GM21786 (cell line): Measurements from ENCODE around the gene LRG1.

Experiments used
- ATAC-seq: cut with Tn5 transposase; IDR thresholded peaks from one replicate; pipeline ENCODE4 v1.9.1; 2021; ENCODE audit not compliant: unreplicated experiment

LRG1 gene

GRCh38 chr19:4512070-4512469, 27.8 kb downstream of the LRG1 start:
- ATAC-seq: no peak

DNA sequence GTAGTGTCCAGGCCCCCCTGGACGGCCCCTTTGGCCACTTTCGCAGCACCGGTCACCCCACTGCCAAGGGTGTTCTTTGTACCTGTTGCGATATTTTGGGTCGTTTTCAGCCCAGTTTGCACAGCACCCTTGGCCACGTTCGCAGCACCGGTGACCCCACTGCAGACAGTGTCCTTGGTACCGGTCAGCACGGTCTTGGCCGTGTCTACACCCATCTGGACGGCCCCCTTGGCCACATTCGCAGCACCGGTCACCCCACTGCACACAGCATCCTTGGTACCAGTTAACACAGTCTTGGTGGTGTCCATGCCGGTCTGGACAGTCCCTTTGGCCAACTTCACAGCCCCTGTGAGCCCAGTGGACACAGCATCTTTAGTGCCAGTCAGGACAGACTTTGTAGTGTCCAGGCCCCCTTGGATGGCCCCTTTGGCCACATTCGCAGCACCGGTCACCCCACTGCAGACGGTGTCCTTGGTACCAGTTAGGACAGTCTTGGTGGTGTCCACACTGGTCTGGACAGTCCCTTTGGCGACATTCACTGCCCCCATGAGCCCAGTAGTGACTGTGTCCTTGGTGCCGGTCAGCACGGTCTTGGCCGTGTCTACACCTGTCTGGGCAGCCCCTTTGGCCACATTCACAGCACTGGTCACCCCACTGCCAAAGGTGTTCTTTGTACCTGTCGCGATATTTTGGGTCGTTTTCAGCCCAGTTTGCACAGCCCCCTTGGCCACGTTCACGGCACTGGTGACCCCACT, 28.4 kb downstream of the LRG1 start:
- ATAC-seq: no peak

- no peak for ATAC-seq
These were observed 29.2 kb downstream of the LRG1 start for GRCh38 chr19:4510435-4511255.

GRCh38 chr19:4508698-4509097, 31.1 kb downstream of the LRG1 start:
- ATAC-seq: no peak

DNA sequence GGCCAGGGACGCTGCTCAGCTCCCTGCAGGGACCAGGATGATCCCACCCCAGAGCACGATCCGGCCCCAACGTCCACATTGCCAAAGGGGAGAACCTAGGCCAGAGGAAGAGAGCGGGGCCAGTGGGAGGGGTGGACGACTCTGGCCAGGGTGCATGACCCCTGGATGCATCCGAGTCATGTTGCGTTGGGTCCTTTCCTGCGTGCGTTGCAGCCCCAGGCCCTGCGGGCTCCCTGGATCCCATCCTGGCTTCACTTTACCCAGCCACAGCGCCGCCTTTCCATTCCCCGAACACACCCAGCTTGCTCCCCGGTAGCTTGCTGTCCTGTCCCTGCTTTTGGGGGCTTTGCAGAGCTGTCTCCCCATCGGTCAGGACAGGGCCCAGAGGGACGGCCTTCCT, 32.0 kb downstream of the LRG1 start:
- ATAC-seq: no peak

- ATAC-seq: no peak
These were observed 32.7 kb downstream of the LRG1 start for GRCh38 chr19:4507150-4507452.

DNA sequence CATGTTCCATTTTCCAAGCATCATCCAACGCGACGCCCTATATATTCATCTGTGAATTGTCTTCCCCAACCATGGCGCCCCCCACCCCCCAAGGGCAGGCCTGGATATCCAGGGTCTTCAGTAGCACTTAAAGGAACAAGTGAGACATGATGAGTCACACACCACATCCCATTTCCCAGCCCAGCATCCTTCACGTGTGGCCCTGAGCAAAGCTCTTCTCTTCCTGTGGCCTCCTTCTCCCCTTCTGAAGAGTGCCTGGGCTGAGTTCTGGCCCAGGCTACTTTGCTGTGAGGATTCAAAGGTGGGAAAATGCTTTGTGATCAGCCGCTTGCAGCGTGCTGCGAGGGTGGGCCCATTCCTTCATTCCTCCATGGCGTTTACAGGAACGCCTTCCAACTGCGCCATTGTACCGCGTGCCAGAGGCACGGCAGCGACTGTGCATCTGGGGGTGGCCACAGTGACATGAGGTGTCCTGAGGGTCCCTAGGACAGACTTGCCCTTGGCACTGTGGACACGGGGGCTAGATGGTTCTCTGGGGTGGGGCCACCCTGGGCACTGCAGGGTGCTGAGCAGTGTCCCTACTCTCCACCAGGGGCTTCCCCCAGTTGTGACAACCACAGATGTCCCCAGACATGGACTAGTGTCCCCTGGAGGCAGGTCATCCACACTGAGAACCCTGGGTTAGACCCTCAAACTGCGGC, 33.2 kb downstream of the LRG1 start:
- no peak for ATAC-seq

GRCh38 chr19:4505570-4506448, 34.0 kb downstream of the LRG1 start:
- ATAC-seq: no peak

DNA sequence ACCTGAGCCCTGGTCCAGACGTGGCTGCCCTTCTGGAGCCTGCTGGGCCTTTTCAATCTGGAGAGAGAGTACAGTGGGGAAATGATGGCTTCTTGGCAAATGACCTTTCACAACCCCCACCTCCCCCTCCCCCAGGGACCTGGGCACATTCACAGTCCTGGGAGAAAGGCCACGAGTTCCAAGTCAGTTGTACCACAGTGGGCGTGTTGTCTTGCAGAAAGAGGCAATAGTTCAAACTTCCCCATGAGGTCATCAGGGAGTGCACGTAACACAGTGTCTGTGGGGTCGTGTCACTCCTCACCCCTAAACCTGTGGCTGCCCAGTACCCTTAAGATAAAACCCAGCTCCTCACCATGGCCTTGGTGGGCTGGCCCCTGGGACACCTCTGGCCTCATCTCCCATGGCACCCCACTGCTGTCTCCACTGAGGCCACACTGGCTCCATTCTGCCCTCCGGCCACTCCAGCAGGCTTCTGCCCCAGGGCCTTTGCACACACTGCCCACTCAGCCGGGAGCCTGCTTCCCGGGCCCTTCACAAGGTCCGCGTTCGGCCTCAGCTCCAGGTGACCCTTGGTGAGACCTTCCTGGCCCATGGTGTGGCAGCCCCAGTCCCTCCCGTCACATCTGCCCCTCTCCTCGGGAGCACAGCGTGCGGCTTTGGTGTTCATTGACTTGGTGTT, 34.8 kb downstream of the LRG1 start:
- no peak for ATAC-seq

GRCh38 chr19:4504297-4504701, 35.5 kb downstream of the LRG1 start:
- ATAC-seq: no peak

DNA sequence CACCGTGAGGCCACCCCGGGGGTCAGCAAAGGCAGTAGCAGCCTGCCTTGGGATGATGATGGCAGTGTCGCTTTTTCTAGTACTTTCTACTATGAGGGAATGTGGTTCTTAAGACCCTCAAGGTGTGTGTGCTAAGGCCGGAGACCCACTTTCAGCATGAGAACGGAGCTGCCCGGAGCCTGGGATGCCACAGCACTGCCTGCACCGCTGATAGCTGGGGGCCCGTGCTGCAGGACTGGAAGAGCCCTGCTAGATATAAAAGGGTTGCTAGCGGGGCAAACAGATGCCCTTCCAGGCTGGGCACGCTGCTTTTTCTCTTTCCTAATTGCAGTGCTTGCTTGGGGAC, 36.0 kb downstream of the LRG1 start:
- no peak for ATAC-seq

DNA sequence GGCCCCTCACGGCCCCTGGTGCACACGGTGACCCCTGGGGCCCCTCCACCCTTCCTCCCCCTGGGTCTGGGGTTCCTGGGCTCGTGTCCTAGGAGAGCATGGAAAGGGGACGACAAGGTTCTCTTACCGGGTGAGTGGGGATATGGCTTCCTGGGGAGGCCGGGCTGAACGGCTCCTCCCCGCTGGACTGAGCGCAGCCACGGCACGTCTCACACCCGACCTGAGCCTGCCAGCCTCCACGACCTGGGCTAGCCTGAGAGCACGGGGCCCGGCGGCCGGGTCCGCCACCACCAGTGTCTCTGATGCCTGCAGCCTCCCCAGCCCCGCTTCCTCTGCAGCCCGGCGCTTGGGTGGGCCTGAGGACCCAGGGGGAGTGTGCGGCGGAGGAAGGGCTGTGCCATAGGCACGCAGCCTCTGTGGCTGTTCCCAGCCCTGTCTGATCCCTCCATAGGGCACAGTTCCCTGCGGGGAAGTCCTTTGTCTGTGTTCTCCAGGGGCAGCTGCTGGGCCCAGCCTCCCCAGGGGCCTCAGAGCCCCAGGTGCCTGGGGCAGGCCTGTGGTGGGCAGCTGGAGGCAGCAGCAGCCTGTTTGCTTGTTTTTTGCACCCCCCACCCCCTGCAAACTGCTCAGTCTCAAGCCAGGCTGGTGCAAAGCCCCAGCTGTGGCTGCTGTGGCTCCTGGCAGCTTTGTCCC, 36.6 kb downstream of the LRG1 start:
- no peak for ATAC-seq

GRCh38 chr19:4502282-4503131, 37.3 kb downstream of the LRG1 start:
- ATAC-seq: no peak

DNA sequence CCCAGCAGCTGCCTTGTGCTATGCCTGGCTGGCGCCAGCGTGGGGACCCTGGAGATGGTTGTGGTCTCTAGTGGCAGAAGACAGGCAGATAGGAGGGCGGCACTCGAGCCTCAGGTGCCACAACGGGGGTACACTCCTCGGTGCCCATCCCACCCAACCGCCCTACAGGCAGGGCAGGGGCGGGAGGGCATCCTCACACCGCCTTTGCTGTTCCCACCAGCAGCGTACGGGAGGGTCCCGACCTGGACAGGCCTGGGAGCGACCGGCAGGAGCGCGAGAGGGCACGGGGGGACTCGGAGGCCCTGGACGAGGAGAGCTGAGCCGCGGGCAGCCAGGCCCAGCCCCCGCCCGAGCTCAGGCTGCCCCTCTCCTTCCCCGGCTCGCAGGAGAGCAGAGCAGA, 38.1 kb downstream of the LRG1 start:
- ATAC-seq: no peak

- ATAC-seq: no peak
These were observed 38.8 kb downstream of the LRG1 start for GRCh38 chr19:4500841-4501591.

DNA sequence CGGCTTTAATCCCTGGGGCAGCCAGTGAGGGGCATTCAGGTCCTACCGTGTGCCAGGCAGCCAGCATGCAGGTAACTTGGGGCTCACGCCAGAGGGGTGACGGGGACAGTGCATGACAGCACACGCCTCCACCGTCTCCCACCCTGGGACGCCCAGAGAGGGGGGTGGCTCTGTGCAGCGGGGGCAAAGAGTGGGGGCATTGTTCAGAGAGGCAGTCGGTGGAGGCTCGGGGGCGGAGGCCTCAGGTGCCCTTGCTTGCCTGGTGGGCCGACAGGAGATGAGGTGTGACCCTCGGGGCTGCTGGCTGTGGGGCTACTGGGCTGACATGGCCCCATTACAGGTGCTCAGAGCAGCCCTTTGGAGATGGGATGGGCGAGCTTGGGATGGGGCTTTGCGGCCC, 40.0 kb downstream of the LRG1 start:
- no peak for ATAC-seq

DNA sequence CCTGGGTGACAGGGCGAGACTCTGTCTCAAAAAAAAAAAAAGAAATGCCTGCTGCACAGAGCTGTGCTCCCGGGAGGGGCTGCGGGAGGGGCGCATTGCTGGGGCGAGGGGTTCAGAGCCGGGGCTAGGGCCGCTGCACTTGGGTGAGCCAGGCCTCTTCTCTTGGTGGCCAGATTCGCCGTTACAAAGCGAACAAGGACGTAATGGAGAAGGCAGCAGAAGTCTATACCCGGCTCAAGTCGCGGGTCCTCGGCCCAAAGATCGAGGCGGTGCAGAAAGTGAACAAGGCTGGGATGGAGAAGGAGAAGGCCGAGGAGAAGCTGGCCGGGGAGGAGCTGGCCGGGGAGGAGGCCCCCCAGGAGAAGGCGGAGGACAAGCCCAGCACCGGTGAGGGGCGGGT, 40.5 kb downstream of the LRG1 start:
- no peak for ATAC-seq

DNA sequence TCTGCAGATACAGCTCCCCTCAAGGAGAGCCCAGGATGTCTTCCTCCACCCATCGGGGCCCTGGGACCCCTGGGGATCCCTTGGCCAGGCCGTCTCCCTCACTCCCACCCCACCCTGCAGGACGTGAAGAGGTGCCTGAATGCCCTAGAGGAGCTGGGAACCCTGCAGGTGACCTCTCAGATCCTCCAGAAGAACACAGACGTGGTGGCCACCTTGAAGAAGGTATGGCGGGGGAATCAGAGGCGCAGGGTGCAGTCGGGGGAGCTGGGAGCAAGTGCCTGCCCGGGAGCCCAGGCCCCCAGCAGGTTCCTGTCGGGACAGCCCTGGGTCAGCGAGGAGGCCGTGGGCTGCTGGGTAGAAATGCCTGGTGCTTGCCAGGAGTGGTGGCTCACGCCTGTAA, 41.1 kb downstream of the LRG1 start:
- no peak for ATAC-seq
